ENCODE measurements around the gene POU2F3.

- TF ChIP-seq CTCF (IDR thresholded peaks at IDR 0.05; ENCODE audit: poor library complexity), result no peak
- no peak for TF ChIP-seq EZH2 (IDR thresholded peaks at IDR 0.05; ENCODE audit: borderline replicate concordance)
- TF ChIP-seq EZH2phosphoT487 (IDR thresholded peaks at IDR 0.05; ENCODE audit: low read depth, severe bottlenecking, unreplicated experiment), result no peak
Observed at GRCh38 chr11:120270386-120270785, 30.4 kb downstream of the POU2F3 start.
